ENCODE results near the gene OGN.
A peak's percentile ranks its signal among the peaks of the same experiment; 100 is the strongest.

The OGN gene

GRCh38 chr9:92377876-92378275, 26.5 kb downstream of the OGN start:
- no peak overlapping the region for H3K27ac ChIP-seq
- no peak for DNase-seq (ENCODE audit: low spot score)
- H3K4me3 ChIP-seq: no peak overlapping the region
- TF ChIP-seq CTCF (IDR thresholded peaks at IDR 0.05): no peak

- Histone ChIP-seq H3K4me3 (no peak overlapping the region), H3K27ac (no peak overlapping the region)
- no peak for TF ChIP-seq CTCF (IDR thresholded peaks at IDR 0.05)
- no peak for DNase-seq (ENCODE audit: low spot score)
Observed at GRCh38 chr9:92373167-92373566, 31.2 kb downstream of the OGN start.

- no peak overlapping the region for H3K27ac ChIP-seq
- no peak for TF ChIP-seq CTCF (IDR thresholded peaks at IDR 0.05)
- no peak overlapping the region for H3K4me3 ChIP-seq
- DNase-seq (ENCODE audit: low spot score): no peak
Observed at GRCh38 chr9:92369075-92369474, 35.3 kb downstream of the OGN start.

- Histone ChIP-seq H3K4me3 (no peak overlapping the region), H3K27ac (no peak overlapping the region)
- no peak for TF ChIP-seq CTCF (IDR thresholded peaks at IDR 0.05)
- no peak for DNase-seq (ENCODE audit: low spot score)
Observed at GRCh38 chr9:92360083-92360482, 44.3 kb downstream of the OGN start.

- Histone ChIP-seq H3K27ac (no peak overlapping the region), H3K4me3 (no peak overlapping the region)
- no peak for DNase-seq (ENCODE audit: low spot score)
- TF ChIP-seq CTCF (IDR thresholded peaks at IDR 0.05): no peak
Observed at GRCh38 chr9:92359394-92359995, 44.9 kb downstream of the OGN start.

- Histone ChIP-seq H3K4me3 (no peak overlapping the region), H3K27ac (peak overlapping the region; percentile 36 to 77)
- no peak for TF ChIP-seq CTCF (IDR thresholded peaks at IDR 0.05)
- DNase-seq (ENCODE audit: low spot score): no peak
Observed at GRCh38 chr9:92353051-92353450, 51.3 kb downstream of the OGN start.

- no peak for DNase-seq (ENCODE audit: low spot score)
- H3K27ac ChIP-seq: peak overlapping the region; percentile 68 to 73
- TF ChIP-seq CTCF (IDR thresholded peaks at IDR 0.05): no peak
- peak overlapping the region; percentile 8 for H3K4me3 ChIP-seq
Observed at GRCh38 chr9:92350740-92351133, 53.6 kb downstream of the OGN start.
